LNCaP clone FGC (cell line): ENCODE measurements around the gene FOXN3.

ENCODE experiments used
- DNase-seq: peaks from one replicate; pipeline ENCODE4 v3.0.0-alpha.2; 2011; ENCODE audit warnings: low read depth
- H3K4me3 ChIP-seq: 2 replicates; pipeline ENCODE4 v1.5.1; 2011; ENCODE audit warnings: mild to moderate bottlenecking, low read depth, low read length, control low read depth
- CTCF ChIP-seq: IDR thresholded peaks from 2 replicates; pipeline ENCODE4 v1.5.1; 2012; ENCODE audit warnings: mild to moderate bottlenecking; ENCODE audit not compliant: control insufficient read depth, insufficient read depth; ENCODE audit errors: extremely low read depth

FOXN3 gene

DNA sequence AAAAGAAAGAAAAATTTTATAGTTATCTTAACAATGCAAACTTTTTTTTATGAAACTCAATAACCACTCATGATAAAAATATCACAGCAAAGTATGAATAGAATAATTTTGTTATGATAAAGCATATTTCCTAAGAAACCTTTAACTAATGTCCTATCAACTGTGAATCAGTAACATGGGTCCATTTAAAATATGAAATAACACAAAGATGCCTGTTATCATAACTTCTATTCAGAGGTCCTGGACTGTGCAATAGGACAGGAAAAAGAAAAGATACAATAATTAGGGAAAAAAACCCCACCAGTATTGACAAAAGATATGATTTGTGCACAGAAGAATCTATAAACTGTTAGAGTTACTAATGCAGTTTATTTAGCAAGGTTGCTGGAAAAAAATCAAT is 245.4 kb downstream of the FOXN3 start:
- no peak for DNase-seq
- TF ChIP-seq CTCF: no peak

GRCh38 chr14:89171168-89171567 is 245.9 kb downstream of the FOXN3 start:
- H3K4me3 ChIP-seq: no peak overlapping the region
- no peak for DNase-seq
- no peak for TF ChIP-seq CTCF

More for the DNA sequence above, 245.4 kb downstream of the FOXN3 start:
- no peak overlapping the region for H3K4me3 ChIP-seq

DNA sequence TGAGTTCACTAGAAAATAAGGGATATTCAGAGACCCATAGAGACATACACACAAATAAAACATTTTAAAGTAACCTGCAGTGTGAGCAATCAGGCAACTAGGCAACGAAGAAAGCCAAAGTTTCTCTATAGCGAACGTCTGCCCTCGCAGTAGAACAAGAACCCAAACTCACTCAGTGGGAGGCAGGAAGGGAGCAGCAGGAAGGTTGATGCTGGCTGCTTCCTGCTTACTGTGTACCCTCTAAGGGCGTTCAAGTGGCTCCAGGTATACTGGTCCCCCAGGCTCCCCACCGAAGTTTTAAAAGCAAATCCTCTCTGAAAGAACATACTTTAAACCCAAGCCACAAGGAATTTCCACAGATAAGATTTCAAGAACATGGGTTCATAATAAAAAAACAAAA is 249.3 kb downstream of the FOXN3 start:
- H3K4me3 ChIP-seq: no peak overlapping the region
- DNase-seq: no peak
- TF ChIP-seq CTCF: no peak

DNA sequence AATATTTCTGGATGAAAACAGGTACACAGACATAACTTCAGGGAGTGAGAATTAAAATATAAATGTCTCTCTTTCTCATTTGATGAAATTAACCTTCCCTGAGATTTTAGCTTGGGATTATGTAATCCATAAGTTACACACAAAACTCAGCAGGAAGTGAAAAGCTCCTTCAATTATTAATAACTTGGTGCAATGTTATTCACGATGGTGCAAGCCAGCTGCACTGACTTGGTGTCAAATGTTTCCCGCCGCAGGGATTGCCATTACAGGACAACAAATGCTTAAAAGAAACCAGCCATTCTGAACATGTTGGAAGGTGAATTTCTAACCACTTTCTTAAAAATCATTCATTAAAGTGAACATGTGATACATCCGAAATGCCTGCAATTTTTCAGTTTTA is 250.4 kb downstream of the FOXN3 start:
- DNase-seq: no peak
- no peak for TF ChIP-seq CTCF
- no peak overlapping the region for H3K4me3 ChIP-seq

DNA sequence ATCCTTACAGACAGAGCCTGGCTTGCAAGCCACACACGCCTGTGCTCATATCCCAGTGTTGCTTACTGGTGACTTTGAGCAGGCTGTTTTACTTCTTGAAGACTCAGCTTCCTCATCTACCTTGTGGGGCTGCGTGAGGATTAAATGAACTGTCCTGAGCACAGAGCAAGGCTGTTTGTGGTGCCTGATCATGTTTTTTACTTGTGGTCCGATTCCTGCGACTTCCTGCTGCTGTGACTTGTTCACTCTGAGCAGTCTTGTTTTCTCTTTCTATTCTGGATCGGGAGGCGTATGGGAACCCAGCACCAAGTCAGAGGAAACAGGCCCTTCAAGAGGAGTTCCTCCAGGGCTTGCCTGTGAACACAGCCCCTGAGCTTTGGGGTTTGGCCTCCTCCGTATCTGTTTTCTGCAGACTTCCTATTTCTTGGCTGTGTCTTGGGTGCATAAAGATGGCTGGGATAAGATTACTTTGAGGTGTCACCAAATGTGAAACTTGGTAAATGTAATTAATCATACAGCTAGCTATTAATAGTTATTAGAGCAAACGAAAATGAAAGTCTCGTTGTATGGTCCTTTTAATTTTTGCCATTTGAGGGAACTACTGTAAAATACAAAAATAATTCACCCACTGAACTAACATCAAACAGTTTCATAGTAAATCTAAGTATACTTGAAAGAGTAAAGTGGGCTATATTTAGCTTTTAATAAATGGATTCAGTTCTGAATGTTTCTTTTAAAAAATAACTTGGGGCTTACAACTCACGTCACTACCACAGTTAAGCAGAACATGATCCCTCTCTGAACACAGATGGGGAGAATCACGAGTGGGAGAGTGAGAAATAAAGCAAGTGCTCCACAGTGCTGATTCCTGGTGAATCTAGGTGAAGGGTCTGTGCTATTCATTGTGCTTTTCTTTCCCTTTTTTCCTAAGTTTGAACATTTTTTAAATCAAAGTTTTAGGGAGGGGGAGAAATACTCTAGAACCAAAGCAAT is 251.5 kb downstream of the FOXN3 start:
- no peak for TF ChIP-seq CTCF
- DNase-seq: no peak
- H3K4me3 ChIP-seq: no peak overlapping the region

GRCh38 chr14:89164168-89165073 is 252.6 kb downstream of the FOXN3 start:
- TF ChIP-seq CTCF: no peak
- DNase-seq: no peak
- no peak overlapping the region for H3K4me3 ChIP-seq
